ENCODE results near the gene ST13. TPM values are rescaled to one million over a fixed set of nuclear protein-coding genes. Genes with fewer than 3 reads are reported as not detected.
A peak's percentile ranks its signal among the peaks of the same experiment; 100 is the strongest.
"Not testable (repeated sequence)": the region's sequence is repeated elsewhere in the genome, so short reads cannot be mapped to it uniquely, and the experiment has no call there.

The ST13 gene
- total RNA-seq, 1 donor = 199 TPM

GRCh38 chr22:40853333-40853732 lies 3.1 kb downstream of the ST13 start:
- peak; percentile 4 for DNase-seq (ENCODE audit: low read depth)
- peak overlapping the region; percentile 3 for H3K4me3 ChIP-seq (ENCODE audit: low read depth, low read length)
- TF ChIP-seq CTCF (IDR thresholded peaks at IDR 0.05; ENCODE audit: insufficient read depth, low read depth, low read length) = no peak

GRCh38 chr22:40845816-40846215 lies 10.6 kb downstream of the ST13 start:
- DNase-seq (ENCODE audit: low read depth); H3K4me3 ChIP-seq (ENCODE audit: low read depth, low read length): not testable (repeated sequence)

- no peak for DNase-seq (ENCODE audit: low read depth)
- no peak for TF ChIP-seq CTCF (IDR thresholded peaks at IDR 0.05; ENCODE audit: insufficient read depth, low read depth, low read length)
- H3K4me3 ChIP-seq (ENCODE audit: low read depth, low read length) = no peak overlapping the region
Measured at GRCh38 chr22:40844951-40845350, 11.5 kb downstream of the ST13 start.

GRCh38 chr22:40838486-40838885 lies 18.0 kb downstream of the ST13 start:
- DNase-seq (ENCODE audit: low read depth) = no peak
- H3K4me3 ChIP-seq (ENCODE audit: low read depth, low read length) = no peak overlapping the region
- no peak for TF ChIP-seq CTCF (IDR thresholded peaks at IDR 0.05; ENCODE audit: insufficient read depth, low read depth, low read length)

- no peak overlapping the region for H3K4me3 ChIP-seq (ENCODE audit: low read depth, low read length)
- TF ChIP-seq CTCF (IDR thresholded peaks at IDR 0.05; ENCODE audit: insufficient read depth, low read depth, low read length) = no peak
- no peak for DNase-seq (ENCODE audit: low read depth)
Measured at GRCh38 chr22:40834619-40835018, 21.8 kb downstream of the ST13 start.

- TF ChIP-seq CTCF (IDR thresholded peaks at IDR 0.05; ENCODE audit: insufficient read depth, low read depth, low read length) = no peak
- H3K4me3 ChIP-seq (ENCODE audit: low read depth, low read length) = no peak overlapping the region
- DNase-seq (ENCODE audit: low read depth) = no peak
Measured at GRCh38 chr22:40829131-40829530, 27.3 kb downstream of the ST13 start.

- TF ChIP-seq CTCF (IDR thresholded peaks at IDR 0.05; ENCODE audit: insufficient read depth, low read depth, low read length) = no peak
- no peak overlapping the region for H3K4me3 ChIP-seq (ENCODE audit: low read depth, low read length)
Measured at GRCh38 chr22:40826984-40827741, 29.3 kb downstream of the ST13 start.

GRCh38 chr22:40826292-40826691 lies 30.1 kb downstream of the ST13 start:
- not testable (repeated sequence) for H3K4me3 ChIP-seq (ENCODE audit: low read depth, low read length); DNase-seq (ENCODE audit: low read depth)

More at GRCh38 chr22:40826984-40827741, 29.3 kb downstream of the ST13 start:
- DNase-seq (ENCODE audit: low read depth) = no peak

All from fibroblast of villous mesenchyme (primary cell).